H1 (cell line): Measurements from ENCODE around the gene MNX1. TPM values are rescaled to one million over a fixed set of nuclear protein-coding genes. Genes with fewer than 3 reads are reported as not detected.

Source experiments
- CTCF ChIA-PET: fragments of 300-600 bp; sonication (Branson Sonifier 250); formaldehyde crosslinking; loops from one replicate; lab custom pipeline; 2021; ENCODE audit not compliant: partially characterized antibody; lab: Charles Lee
- POLR2A ChIA-PET: fragments of 300-600 bp; sonication (Branson Sonifier 250); formaldehyde crosslinking; loops from one replicate; lab custom pipeline; 2021; ENCODE audit warnings: inconsistent platforms; ENCODE audit not compliant: partially characterized antibody; lab: Charles Lee
- DNase-seq, 2 experiments: peaks; one replicate each; pipeline versions ENCODE4 v3.0.0 to v3.0.0-alpha.2; 2010 to 2022; ENCODE audit warnings: low spot score in 2 of 2, low read depth in 1 of 2, mixed read lengths in 1 of 2
- FAIRE-seq: peaks from 2 replicates; lab custom pipeline; 2011; peaks lifted over from hg19 to GRCh38; lab: Jason Lieb, UNC
- H2AFZ ChIP-seq: 2 replicates; pipeline ENCODE4 v1.8.1; 2012; ENCODE audit warnings: low read length, inconsistent platforms
- H2AK5ac ChIP-seq: 2 replicates; pipeline ENCODE4 v1.6.1; 2013; ENCODE audit warnings: low read depth, low read length
- H2BK120ac ChIP-seq: replicated peaks from 2 replicates; pipeline ENCODE3; 2013; ENCODE audit warnings: low read depth, low read length, inconsistent platforms
- H2BK12ac ChIP-seq: 2 replicates; pipeline ENCODE4 v1.6.1; 2013; ENCODE audit warnings: low read depth, low read length
- H2BK15ac ChIP-seq: 2 replicates; pipeline ENCODE4 v1.6.1; 2013; ENCODE audit warnings: low read length
- H2BK20ac ChIP-seq: 2 replicates; pipeline ENCODE4 v1.6.1; 2013; ENCODE audit warnings: low read length
- H2BK5ac ChIP-seq: 2 replicates; pipeline ENCODE4 v1.6.1; 2013; ENCODE audit warnings: low read depth, low read length
- H3K14ac ChIP-seq: 2 replicates; pipeline ENCODE4 v1.6.1; 2013; ENCODE audit warnings: inconsistent platforms; ENCODE audit not compliant: insufficient read length
- H3K18ac ChIP-seq: 2 replicates; pipeline ENCODE4 v1.6.1; 2013; ENCODE audit warnings: low read length; ENCODE audit errors: extremely low read depth
- H3K23ac ChIP-seq: 2 replicates; pipeline ENCODE4 v1.6.1; 2013; ENCODE audit warnings: inconsistent platforms; ENCODE audit not compliant: insufficient read length
- H3K23me2 ChIP-seq: 2 replicates; pipeline ENCODE4 v1.6.1; 2013; ENCODE audit warnings: low read depth, low read length
- H3K27ac ChIP-seq: 2 replicates; pipeline ENCODE4 v1.6.1; 2011; ENCODE audit warnings: low read depth, low read length, inconsistent platforms
- H3K27me3 ChIP-seq, 4 experiments: replicated peaks in 1 of 4; 1 replicate in 1 of 4; 2 replicates in 3 of 4; pipeline versions ENCODE4 v1.6.1 to v1.8.1; 2011 to 2013; ENCODE audit warnings: low read length in 3 of 4, mild to moderate bottlenecking in 3 of 4, inconsistent platforms in 2 of 4, mixed read lengths in 2 of 4, moderate library complexity in 1 of 4; ENCODE audit not compliant: control insufficient read depth in 3 of 4, insufficient read depth in 3 of 4; ENCODE audit errors: extremely low read depth in 1 of 4
- H3K36me3 ChIP-seq, 4 experiments: 2 replicates each; pipeline versions ENCODE4 v1.6.1 to v1.8.1; 2011 to 2013; ENCODE audit warnings: mild to moderate bottlenecking in 4 of 4, low read length in 3 of 4, moderate library complexity in 2 of 4, control low read depth in 1 of 4, inconsistent platforms in 1 of 4; ENCODE audit not compliant: insufficient read depth in 4 of 4, control insufficient read depth in 2 of 4
- H3K4ac ChIP-seq: replicated peaks from 2 replicates; pipeline ENCODE3; 2013; ENCODE audit warnings: low read length, low read depth, mixed read lengths, inconsistent platforms; ENCODE audit not compliant: insufficient read length
- H3K4me1 ChIP-seq, 4 experiments: replicated peaks in 1 of 4; 1 replicate in 1 of 4; 2 replicates in 3 of 4; pipeline versions ENCODE4 v1.6.1 to v1.8.1; 2011 to 2013; ENCODE audit warnings: low read length in 3 of 4, inconsistent platforms in 2 of 4, mixed read lengths in 1 of 4; ENCODE audit not compliant: insufficient read depth in 4 of 4, control insufficient read depth in 3 of 4
- H3K4me2 ChIP-seq, 2 experiments: 2 replicates each; pipeline versions ENCODE4 v1.6.1 to v1.8.1; 2011 to 2013; ENCODE audit warnings: low read depth in 2 of 2, low read length in 2 of 2, control low read depth in 1 of 2, inconsistent platforms in 1 of 2, mild to moderate bottlenecking in 1 of 2; ENCODE audit not compliant: insufficient read depth in 1 of 2
- H3K4me3 ChIP-seq, 4 experiments: fragments of 200-600, 300-600 bp in 1 of 4; sonication (generic), shearing (Covaris generic), sonication (Bioruptor Twin) in 1 of 4; 2 replicates each; pipeline versions ENCODE4 v1.5.1 to v1.8.1; 2011 to 2016; ENCODE audit warnings: low read length in 4 of 4, low read depth in 3 of 4, control low read depth in 2 of 4, inconsistent platforms in 2 of 4, mild to moderate bottlenecking in 2 of 4, mixed read lengths in 1 of 4, moderate library complexity in 1 of 4; ENCODE audit not compliant: insufficient read depth in 2 of 4; ENCODE audit errors: extremely low read depth in 1 of 4
- H3K56ac ChIP-seq: replicated peaks from 2 replicates; pipeline ENCODE3; 2013; ENCODE audit warnings: low read depth, mild to moderate bottlenecking, mixed read lengths, low read length, inconsistent platforms; ENCODE audit not compliant: insufficient read length
- H3K79me1 ChIP-seq: 2 replicates; pipeline ENCODE4 v1.6.1; 2013; ENCODE audit warnings: low read depth, low read length, control low read depth
- H3K79me2 ChIP-seq, 2 experiments: 2 replicates each; pipeline versions ENCODE4 v1.6.1 to v1.8.1; 2012 to 2013; ENCODE audit warnings: low read length in 2 of 2, mild to moderate bottlenecking in 2 of 2, inconsistent platforms in 1 of 2; ENCODE audit not compliant: insufficient read depth in 2 of 2, control insufficient read depth in 1 of 2
- H3K9ac ChIP-seq, 4 experiments: replicated peaks in 1 of 4; 1 replicate in 1 of 4; 2 replicates in 3 of 4; pipeline versions ENCODE4 v1.6.1 to v1.8.1; 2011 to 2013; ENCODE audit warnings: low read depth in 3 of 4, low read length in 3 of 4, control low read depth in 2 of 4, mild to moderate bottlenecking in 2 of 4, moderate library complexity in 2 of 4, inconsistent platforms in 1 of 4; ENCODE audit errors: extremely low read depth in 1 of 4
- H3K9me3 ChIP-seq, 2 experiments: 2 replicates each; pipeline versions ENCODE4 v1.6.1 to v1.8.1; 2012 to 2013; ENCODE audit warnings: mild to moderate bottlenecking in 2 of 2, moderate library complexity in 2 of 2, control low read depth in 1 of 2, inconsistent platforms in 1 of 2, low read depth in 1 of 2, low read length in 1 of 2, mixed read lengths in 1 of 2; ENCODE audit not compliant: insufficient read depth in 2 of 2
- H4K20me1 ChIP-seq, 2 experiments: replicated peaks in 1 of 2; 2 replicates each; pipeline versions ENCODE3 to v1.8.1; 2011 to 2013; ENCODE audit warnings: inconsistent platforms in 2 of 2, low read length in 2 of 2, mild to moderate bottlenecking in 1 of 2; ENCODE audit not compliant: insufficient read depth in 2 of 2, control insufficient read depth in 1 of 2
- H4K5ac ChIP-seq: 2 replicates; pipeline ENCODE4 v1.6.1; 2013; ENCODE audit warnings: low read length, low read depth, mixed read lengths, inconsistent platforms; ENCODE audit not compliant: insufficient read length
- H4K8ac ChIP-seq: 2 replicates; pipeline ENCODE4 v1.8.0; 2013; ENCODE audit warnings: mild to moderate bottlenecking, moderate library complexity, low read length, inconsistent platforms; ENCODE audit not compliant: insufficient read depth; ENCODE audit errors: extremely low read depth
- H4K91ac ChIP-seq: replicated peaks from 2 replicates; pipeline ENCODE3; 2013; ENCODE audit warnings: low read length, mixed read lengths, inconsistent platforms; ENCODE audit not compliant: insufficient read length
- EGR1 ChIP-seq: IDR thresholded peaks from 2 replicates; pipeline ENCODE4 v1.6.1; 2011; ENCODE audit warnings: low read depth, low read length, borderline replicate concordance
- HDAC6 ChIP-seq: IDR thresholded peaks from one replicate; pipeline ENCODE4 v1.7.1; 2012; ENCODE audit warnings: low read depth, mild to moderate bottlenecking, inconsistent platforms, low read length, moderate library complexity
- JUN ChIP-seq: IDR thresholded peaks from 2 replicates; pipeline ENCODE4 v1.6.1; 2011; ENCODE audit warnings: low read depth, mild to moderate bottlenecking, improper control_type of control experiment, low read length
- POLR2A ChIP-seq, 2 experiments: IDR thresholded peaks; 1 replicate in 1 of 2; 2 replicates in 1 of 2; pipeline ENCODE4 v1.6.1; 2011; ENCODE audit warnings: low read depth in 2 of 2, low read length in 2 of 2, mild to moderate bottlenecking in 2 of 2; ENCODE audit errors: control extremely low read depth in 1 of 2
- USF2 ChIP-seq: IDR thresholded peaks from 2 replicates; pipeline ENCODE4 v1.6.1; 2011; ENCODE audit warnings: low read length, improper control_type of control experiment
- WGBS, 2 experiments: shearing (Covaris generic) in 1 of 2; methylation state at CpG; one replicate each; pipeline versions ENCODE4 v1.1.6 to v1.1.7; 2013 to 2015; ENCODE audit warnings: low lambda C conversion rate in 2 of 2, mixed read lengths in 2 of 2, inconsistent platforms in 1 of 2, low coverage in 1 of 2, missing lambda C conversion rate in 1 of 2; ENCODE audit not compliant: insufficient replicate concordance in 2 of 2, insufficient coverage in 1 of 2, insufficient read length in 1 of 2; ENCODE audit errors: extremely low coverage in 1 of 2, missing lambda C conversion rate in 1 of 2; 5-methylcytosine and 5-hydroxymethylcytosine counted together
- polyA plus RNA-seq, 7 experiments: library from polyadenylated mRNA; depleted of rRNA in 3 of 7; stranded (reverse) in 5 of 7; unstranded in 2 of 7; fragments of >200 nt in 5 of 7; fragments of 200-250 nt in 2 of 7; gene quantifications; 1 replicate in 5 of 7; 2 replicates in 1 of 7; 4 replicates in 1 of 7; pipeline versions ENCODE4 v1.2.1 to v1.2.3, GENCODE V29; 2011 to 2013; ENCODE audit warnings: missing spikeins in 2 of 7, mixed read lengths in 2 of 7
- total RNA-seq: library from RNA; stranded (reverse); fragmentation: NEBNext Ultra II Directional; extraction: Animal tissue kit (Norgen Biotek cat#: 25700); gene quantifications from 2 replicates; pipeline ENCODE4 v1.2.1, GENCODE V29; 2021

Gene MNX1
- total and polyA plus RNA-seq, 2 of the 8 experiments (the other 6 are each of a cell fraction or from before 2014, with no cell fraction given), result 0.39 TPM; not detected in 1

GRCh38 chr7:156979007-156979606 lies 31.4 kb downstream of the MNX1 start:
- no peak overlapping the region for H2BK12ac ChIP-seq
- no peaks in the 10 kb centered on the region for H3K9me3 ChIP-seq
- H2BK120ac ChIP-seq, result no peak overlapping the region
- H3K56ac ChIP-seq, result no peak overlapping the region
- H2BK15ac ChIP-seq, result no peak overlapping the region
- no peak overlapping the region for H3K4ac ChIP-seq
- FAIRE-seq (no peak), DNase-seq (no peak)
- no peaks in the 10 kb centered on the region for H3K79me1 ChIP-seq
- no peak overlapping the region for H2BK5ac ChIP-seq
- H2BK20ac ChIP-seq, result no peak overlapping the region
- no peaks in the 10 kb centered on the region for H4K20me1 ChIP-seq
- WGBS, 2 experiments, result 80% methylated on average over 1 of the region's 1 CpG; no CpG with 5 or more reads in 1 of the 2 experiments
- H3K27me3 ChIP-seq, result no peaks in the 10 kb centered on the region
- H3K4me2 ChIP-seq, result no peak overlapping the region
- no peak overlapping the region for H3K23ac ChIP-seq
- no peaks in the 10 kb centered on the region for H3K79me2 ChIP-seq
- H2AFZ ChIP-seq, result no peak overlapping the region
- H4K5ac ChIP-seq, result no peak overlapping the region
- no peak overlapping the region for H3K14ac ChIP-seq
- no peak overlapping the region for H2AK5ac ChIP-seq
- no peaks in the 10 kb centered on the region for H3K23me2 ChIP-seq
- no peak overlapping the region for H4K91ac ChIP-seq
- H3K27ac ChIP-seq, result no peak overlapping the region
- ChIA-PET CTCF (interaction anchor here (1.2 kb wide), 1 partner anchor 11 kb away, joined by 3 read pairs; no protein-coding TSS in a partner anchor), POLR2A (no interaction called here)
- no peaks in the 10 kb centered on the region for H3K4me1 ChIP-seq
- H3K4me3 ChIP-seq, result no peak overlapping the region
- peaks cover 0 to 3% (median 0%) of the 10 kb centered on the region in 4 experiments; a peak in 3 of 8 replicates for H3K36me3 ChIP-seq
- TF ChIP-seq USF2 (no peak), POLR2A (IDR thresholded peaks at IDR 0.05; ENCODE audit: control extremely low read depth in 1 of 2, low read depth in 2 of 2, low read length in 2 of 2) (no peak), HDAC6 (no peak), JUN (no peak), EGR1 (no peak)
- no peak overlapping the region for H3K9ac ChIP-seq
- H4K8ac ChIP-seq, result no peak overlapping the region
- H3K18ac ChIP-seq, result no peak overlapping the region
